ENCODE measurements around the gene VPS37B.

The VPS37B gene

DNA sequence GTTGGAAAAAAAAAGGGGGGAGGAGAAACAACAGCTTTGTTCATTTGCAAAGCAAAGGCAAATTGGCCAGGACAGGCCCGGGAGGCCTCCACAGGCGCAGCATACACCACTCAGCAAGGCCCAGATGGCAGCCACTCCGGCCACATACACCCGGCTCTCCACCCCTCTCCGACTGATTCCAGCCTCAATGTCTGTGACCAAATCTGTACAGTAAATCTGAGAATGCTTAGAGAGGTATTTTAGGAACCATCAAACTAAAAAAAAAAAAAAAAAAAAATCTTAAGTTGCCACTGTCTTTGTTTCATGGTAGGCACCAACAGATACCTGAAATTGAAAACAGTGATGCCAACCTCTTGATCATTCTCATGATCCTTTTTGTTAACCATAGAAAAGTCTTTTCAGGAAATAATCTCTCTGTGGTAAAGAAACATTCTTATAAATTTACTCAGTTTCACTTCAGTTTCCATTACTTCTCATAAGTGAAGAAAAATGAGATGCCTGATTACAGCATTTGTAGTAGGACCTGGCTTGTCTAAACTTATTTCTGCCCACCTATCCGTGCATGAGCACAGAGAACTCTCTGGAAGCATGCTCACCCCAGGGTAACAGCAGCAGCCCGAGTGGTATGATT, 20.2 kb downstream of the VPS37B start:
- in situ Hi-C loops (cut with HindIII; ENCODE audit: low sequenced_read_pairs): no loop called here
- H3K4me3 ChIP-seq (ENCODE audit: low read depth, low read length): no peak overlapping the region
- no peak for DNase-seq (ENCODE audit: low read depth, low spot score)
- TF ChIP-seq, protein P1, sequence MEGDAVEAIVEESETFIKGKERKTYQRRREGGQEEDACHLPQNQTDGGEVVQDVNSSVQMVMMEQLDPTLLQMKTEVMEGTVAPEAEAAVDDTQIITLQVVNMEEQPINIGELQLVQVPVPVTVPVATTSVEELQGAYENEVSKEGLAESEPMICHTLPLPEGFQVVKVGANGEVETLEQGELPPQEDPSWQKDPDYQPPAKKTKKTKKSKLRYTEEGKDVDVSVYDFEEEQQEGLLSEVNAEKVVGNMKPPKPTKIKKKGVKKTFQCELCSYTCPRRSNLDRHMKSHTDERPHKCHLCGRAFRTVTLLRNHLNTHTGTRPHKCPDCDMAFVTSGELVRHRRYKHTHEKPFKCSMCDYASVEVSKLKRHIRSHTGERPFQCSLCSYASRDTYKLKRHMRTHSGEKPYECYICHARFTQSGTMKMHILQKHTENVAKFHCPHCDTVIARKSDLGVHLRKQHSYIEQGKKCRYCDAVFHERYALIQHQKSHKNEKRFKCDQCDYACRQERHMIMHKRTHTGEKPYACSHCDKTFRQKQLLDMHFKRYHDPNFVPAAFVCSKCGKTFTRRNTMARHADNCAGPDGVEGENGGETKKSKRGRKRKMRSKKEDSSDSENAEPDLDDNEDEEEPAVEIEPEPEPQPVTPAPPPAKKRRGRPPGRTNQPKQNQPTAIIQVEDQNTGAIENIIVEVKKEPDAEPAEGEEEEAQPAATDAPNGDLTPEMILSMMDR (IDR thresholded peaks at IDR 0.05; ENCODE audit: low read depth, low read length): no peak

DNA sequence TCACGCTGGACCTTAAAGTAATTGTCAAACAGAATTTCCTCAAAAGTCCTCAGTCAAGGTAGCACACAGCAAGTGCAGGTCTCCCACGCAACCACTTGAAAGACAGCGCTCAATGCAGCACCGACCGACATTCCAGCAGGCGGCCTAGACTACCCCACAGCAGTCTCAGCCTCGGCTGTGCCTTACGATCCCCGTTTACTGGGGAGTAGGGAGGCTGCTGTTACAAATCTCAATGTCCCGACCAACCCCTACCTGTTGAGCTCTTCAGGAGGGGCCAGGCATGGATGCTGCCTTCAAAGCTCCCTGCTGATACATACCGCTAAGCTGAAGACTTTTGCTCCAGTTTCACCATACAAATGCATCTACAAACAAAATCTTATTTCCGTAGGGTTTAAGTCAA, 21.8 kb downstream of the VPS37B start:
- in situ Hi-C loops (cut with HindIII; ENCODE audit: low sequenced_read_pairs): no loop called here
- no peak overlapping the region for H3K4me3 ChIP-seq (ENCODE audit: low read depth, low read length)
- TF ChIP-seq, protein P1 (IDR thresholded peaks at IDR 0.05; ENCODE audit: low read depth, low read length): no peak
- DNase-seq (ENCODE audit: low read depth, low spot score): no peak

DNA sequence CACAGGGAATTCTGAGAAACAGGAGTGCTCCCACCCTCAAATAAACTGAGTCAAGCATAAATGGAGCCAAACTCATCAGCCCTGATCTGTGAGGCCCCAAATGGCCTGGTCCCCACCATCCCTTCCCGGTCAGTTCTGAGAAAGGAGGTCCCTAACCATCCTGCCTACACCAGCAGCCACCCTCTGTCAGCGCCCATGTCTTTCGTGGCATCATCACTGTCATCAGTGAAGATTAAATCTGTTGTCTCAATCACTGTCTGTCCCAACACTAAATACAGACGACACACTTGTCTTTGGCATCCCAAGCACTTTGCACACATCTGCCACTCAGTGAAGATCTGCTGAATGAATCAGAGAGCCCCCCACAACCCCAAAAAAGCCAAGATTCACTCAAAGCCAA, 22.4 kb downstream of the VPS37B start:
- in situ Hi-C loops (cut with HindIII; ENCODE audit: low sequenced_read_pairs): no loop called here
- TF ChIP-seq, protein P1 (IDR thresholded peaks at IDR 0.05; ENCODE audit: low read depth, low read length): no peak
- H3K4me3 ChIP-seq (ENCODE audit: low read depth, low read length): no peak overlapping the region
- no peak for DNase-seq (ENCODE audit: low read depth, low spot score)

DNA sequence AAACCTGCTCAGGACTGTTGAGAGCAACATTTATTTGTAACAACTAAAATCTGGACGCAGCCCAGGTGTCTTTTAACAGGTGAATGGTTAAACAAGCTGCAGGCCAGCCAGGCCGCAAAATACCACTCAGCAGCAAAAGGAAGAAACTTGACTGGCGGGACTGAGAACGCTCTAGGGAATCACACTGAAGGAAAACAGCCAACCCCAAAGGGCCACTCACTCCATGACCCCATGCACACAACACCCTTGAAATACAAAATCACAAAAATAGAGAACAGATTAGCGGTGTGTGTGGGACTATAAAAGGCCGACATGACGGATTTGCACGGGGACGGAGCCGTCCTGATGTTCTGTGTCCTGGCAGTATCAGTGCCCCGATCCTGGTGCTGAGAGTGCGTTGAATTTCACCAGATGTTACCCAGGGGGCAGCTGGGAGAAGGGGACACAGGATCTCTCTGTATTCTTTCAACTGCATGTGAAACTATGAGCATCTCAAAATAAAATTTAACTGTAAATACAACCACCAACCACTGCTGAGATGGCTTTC, 23.0 kb downstream of the VPS37B start:
- H3K4me3 ChIP-seq (ENCODE audit: low read depth, low read length): no peak overlapping the region
- TF ChIP-seq, protein P1 (IDR thresholded peaks at IDR 0.05; ENCODE audit: low read depth, low read length): no peak
- DNase-seq (ENCODE audit: low read depth, low spot score): no peak
- in situ Hi-C loops (cut with HindIII; ENCODE audit: low sequenced_read_pairs): no loop called here

DNA sequence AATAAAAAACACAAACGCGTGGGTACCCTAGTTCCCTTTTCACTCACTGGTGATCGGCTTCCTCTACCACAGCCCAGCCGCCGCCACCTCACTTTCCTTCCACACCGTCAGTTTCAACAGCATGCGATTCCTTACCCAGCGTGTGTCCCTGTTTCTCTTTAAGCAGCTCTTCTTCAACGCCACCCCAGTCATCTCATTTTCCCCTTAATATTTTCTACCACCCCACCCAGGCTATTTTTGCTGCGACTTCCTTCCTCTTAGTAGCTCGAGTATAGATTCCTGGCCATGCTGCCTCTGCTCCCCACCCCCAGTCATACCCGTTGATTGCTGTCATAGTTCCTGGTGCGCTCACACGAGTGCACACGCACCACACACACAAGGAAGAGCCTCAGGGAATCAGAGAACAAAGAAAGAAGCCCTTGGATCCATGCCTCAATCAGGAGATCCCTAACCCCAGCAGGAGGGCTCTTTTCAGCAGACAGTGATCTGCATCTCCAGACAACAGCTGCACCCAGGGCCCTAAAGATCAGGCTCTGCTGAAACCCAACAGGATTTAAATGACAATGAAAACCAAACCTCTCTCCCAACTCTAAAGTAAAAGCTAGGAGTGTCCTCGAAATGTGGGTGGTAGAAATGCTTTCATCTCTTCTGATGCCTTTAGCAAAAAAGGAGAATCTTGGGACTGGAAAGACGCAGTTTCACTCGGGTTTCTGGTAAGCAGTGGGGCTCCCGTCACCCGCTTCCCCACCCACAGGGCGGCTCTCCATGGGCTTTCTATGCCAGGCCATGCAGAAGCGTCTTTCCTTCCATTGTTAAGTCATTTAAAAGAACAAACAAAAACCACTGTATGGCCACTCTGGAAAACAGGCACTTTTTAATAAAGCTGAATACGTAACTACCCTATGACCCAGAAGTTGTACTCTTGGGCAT, 23.8 kb downstream of the VPS37B start:
- in situ Hi-C loops (cut with HindIII; ENCODE audit: low sequenced_read_pairs): no loop called here
- TF ChIP-seq, protein P1 (IDR thresholded peaks at IDR 0.05; ENCODE audit: low read depth, low read length): no peak
- peak overlapping the region; percentile 29 for H3K4me3 ChIP-seq (ENCODE audit: low read depth, low read length)
- peak; percentile 78 for DNase-seq (ENCODE audit: low read depth, low spot score)

DNA sequence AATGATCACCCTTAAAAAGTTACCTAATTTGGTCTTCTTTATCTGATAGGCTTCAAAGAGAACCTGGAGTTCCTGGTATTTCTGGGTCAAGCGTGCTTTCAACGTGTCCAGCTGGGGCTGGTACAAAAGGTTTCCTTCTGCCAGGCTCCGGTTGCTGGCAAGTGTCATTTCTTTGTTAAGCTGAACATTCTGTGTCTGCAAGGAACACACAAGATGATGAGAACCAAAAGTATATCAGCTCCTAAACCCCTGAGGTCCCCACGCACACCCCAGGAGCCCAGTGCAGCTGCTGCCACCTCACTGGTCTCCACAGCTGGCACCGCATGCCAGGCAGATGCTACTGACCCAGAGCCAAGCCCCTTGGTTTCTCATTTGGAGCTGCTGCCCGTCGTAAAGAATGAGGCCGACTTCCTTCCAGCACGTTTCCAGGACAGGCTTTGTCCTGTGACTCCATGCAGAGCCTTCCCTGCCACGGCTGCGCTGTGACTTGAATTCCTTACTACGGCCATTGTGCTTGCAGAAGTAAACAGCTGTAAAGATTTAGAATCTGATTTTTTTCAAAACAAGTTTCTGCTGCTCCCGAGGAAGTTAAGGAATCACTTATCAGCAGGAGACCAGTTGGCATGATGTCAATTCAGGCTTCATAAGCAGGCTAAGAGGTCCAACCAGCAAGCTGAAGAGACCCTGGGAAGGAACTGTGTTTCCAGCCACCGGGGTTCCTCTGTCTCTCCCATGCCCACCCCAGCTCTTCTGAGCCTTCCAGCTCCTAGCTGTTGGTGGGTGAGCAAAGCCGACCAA, 24.9 kb downstream of the VPS37B start:
- in situ Hi-C loops (cut with HindIII; ENCODE audit: low sequenced_read_pairs): no loop called here
- peak overlapping the region; percentile 29 for H3K4me3 ChIP-seq (ENCODE audit: low read depth, low read length)
- DNase-seq (ENCODE audit: low read depth, low spot score): peak; percentile 75
- TF ChIP-seq, protein P1 (IDR thresholded peaks at IDR 0.05; ENCODE audit: low read depth, low read length): no peak
